ENCODE data around the gene IL6R.

DNA sequence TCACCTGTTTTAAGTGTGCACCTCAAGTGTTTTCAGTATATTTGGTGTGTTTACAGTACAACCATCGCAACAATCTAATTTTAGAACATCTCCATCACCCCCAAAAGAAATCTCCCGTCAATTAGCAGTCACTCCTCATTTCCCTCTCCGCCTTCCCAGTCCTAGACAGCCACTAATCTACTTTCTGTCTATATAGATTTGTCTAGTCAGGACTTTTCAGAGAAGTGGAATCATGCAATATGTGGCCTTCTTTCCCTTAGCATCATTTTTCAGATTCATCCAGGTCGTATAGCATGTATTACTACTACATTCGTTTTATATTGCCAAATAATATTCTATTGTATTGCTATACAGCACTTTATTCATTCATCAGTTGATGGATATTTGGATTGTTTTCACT lies 98.8 kb downstream of the IL6R start:
- TF ChIP-seq POLR2A (IDR thresholded peaks at IDR 0.05; ENCODE audit: low read depth, low read length) (no peak), RCOR1 (IDR thresholded peaks at IDR 0.05; ENCODE audit: insufficient replicate concordance, low read length) (no peak)
- TF ChIP-seq, protein P1, sequence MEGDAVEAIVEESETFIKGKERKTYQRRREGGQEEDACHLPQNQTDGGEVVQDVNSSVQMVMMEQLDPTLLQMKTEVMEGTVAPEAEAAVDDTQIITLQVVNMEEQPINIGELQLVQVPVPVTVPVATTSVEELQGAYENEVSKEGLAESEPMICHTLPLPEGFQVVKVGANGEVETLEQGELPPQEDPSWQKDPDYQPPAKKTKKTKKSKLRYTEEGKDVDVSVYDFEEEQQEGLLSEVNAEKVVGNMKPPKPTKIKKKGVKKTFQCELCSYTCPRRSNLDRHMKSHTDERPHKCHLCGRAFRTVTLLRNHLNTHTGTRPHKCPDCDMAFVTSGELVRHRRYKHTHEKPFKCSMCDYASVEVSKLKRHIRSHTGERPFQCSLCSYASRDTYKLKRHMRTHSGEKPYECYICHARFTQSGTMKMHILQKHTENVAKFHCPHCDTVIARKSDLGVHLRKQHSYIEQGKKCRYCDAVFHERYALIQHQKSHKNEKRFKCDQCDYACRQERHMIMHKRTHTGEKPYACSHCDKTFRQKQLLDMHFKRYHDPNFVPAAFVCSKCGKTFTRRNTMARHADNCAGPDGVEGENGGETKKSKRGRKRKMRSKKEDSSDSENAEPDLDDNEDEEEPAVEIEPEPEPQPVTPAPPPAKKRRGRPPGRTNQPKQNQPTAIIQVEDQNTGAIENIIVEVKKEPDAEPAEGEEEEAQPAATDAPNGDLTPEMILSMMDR (conservative IDR thresholded peaks at IDR 0.05; ENCODE audit: low read depth, low read length): no peak

Data from IMR-90 (cell line).